ENCODE data around the gene CTTNBP2NL.
"Not testable (repeated sequence)": the region's sequence is repeated elsewhere in the genome, so short reads cannot be mapped to it uniquely, and the experiment has no call there.

Gene CTTNBP2NL

DNA sequence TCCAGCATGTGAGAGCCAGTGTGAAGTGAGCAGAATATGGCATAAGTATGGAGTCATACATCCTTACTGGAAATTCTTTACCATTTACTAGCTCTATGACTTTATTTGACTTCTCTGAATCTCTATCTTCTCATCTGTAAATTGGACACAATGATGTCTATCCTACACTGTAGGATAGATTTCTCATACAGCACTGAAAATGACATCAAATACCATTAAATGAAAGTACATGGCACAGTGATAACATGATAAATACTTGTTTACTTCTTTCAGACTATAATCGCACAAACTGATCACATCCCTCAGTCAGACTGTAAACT is 1.3 kb upstream of the CTTNBP2NL start:
- Mint-ChIP-seq H3K4me1 (ENCODE audit: low read depth) (peaks cover 47% of the 10 kb centered on the region), H3K4me3 (no peak overlapping the region), H3K27me3 (peaks cover 41% of the 10 kb centered on the region), H3K36me3 (ENCODE audit: low read depth) (peaks cover 9% of the 10 kb centered on the region), H3K27ac (peak overlapping the region; percentile 16), H3K9me3 (no peaks in the 10 kb centered on the region)
- no peak for DNase-seq

DNA sequence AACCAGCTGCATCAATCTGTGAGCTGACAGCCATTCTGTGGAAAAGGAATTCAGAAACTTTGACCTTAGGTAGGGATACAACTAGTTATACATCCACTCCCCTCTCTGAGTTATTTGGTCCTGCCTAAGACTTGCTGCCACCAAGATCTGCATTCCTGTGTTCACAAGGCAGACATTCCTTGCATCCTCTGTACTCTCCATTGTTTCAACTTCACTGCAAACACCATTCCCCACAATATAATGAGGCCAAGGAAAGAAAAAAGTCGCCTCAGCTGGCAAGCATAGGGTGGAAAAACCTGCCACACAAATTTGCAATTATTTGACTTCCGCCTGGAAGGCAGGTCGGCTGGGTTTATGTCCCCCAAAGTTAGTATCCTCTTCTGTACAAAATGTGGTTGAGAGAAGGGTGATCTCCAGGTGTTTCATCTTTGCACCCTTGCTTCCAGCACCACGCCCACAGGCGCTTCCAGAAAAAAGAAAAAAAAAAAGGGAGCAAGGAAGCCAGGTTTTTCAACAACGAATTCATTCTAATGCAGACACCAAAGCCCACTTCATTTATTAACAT is 676 bp upstream of the CTTNBP2NL start:
- DNase-seq, result no peak
- H3K4me1 Mint-ChIP-seq (ENCODE audit: low read depth), result peaks cover 42% of the 10 kb centered on the region
- peaks cover 37% of the 10 kb centered on the region for H3K27me3 Mint-ChIP-seq
- H3K27ac Mint-ChIP-seq, result peak overlapping the region; percentile 20
- no peaks in the 10 kb centered on the region for H3K9me3 Mint-ChIP-seq
- H3K4me3 Mint-ChIP-seq, result peak overlapping the region; percentile 91
- H3K36me3 Mint-ChIP-seq (ENCODE audit: low read depth), result peaks cover 9% of the 10 kb centered on the region

DNA sequence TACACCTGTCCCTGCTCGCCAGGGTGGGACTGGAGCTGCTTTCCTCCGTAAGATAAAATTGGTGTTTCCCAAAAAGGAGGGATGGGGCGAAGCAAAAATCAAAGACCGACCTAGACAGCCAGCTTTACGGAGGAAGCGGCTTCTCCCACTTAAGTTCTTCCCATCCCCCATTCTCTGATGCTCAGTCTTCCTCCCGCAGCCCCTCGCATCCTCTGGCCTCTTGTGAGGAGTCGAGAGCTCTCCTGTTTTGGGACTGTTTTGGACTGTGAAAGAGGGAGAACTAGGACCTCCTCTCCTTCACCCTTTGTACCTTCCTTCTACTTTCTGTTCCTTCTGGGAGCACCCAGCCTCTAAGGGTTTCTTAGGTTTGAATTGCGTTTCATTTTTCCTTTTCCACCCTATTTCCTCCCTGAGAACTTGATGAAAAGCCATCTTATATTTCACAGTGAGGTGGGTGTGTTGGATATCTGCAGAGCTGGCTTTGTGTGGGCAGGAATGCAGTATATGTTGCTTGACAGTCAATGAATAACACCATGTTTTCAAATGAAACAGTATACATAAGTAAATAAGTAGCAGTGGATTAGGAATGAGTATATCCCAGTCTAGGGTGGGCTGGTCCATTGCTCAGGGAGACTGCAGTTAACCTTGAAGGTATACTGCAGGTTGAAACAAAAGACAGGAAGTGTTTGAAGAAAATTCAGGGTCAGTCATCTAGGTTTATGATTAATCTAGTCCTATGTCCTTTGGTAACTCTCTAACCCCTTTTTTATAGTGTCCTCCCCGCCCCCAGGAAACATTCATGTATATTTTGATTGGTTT is 848 bp downstream of the CTTNBP2NL start:
- Mint-ChIP-seq H3K27ac (no peak overlapping the region), H3K36me3 (ENCODE audit: low read depth) (peaks cover 9% of the 10 kb centered on the region), H3K27me3 (peaks cover 34% of the 10 kb centered on the region), H3K4me3 (peak overlapping the region; percentile 91), H3K9me3 (no peaks in the 10 kb centered on the region), H3K4me1 (ENCODE audit: low read depth) (peaks cover 36% of the 10 kb centered on the region)
- no peak for DNase-seq

DNA sequence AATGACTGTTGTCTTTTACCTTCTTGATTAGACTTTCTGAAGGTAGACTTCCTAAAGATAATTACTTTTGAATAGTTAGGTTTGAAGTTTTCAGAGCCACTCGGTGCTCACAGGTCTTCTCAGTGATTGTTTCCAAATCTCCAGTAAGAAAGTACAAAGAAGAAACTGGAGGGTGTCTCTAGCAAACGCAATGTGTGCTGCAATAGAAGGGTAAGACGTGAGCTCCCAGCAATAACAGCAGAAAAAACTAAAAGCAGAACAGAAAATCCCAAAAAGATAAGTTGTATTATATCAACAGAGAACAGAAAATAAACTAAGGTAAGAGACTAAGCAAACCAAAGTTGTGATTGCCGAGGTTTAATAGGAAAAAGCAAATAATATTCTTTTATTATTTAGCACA is 1.8 kb downstream of the CTTNBP2NL start:
- peaks cover 9% of the 10 kb centered on the region for H3K36me3 Mint-ChIP-seq (ENCODE audit: low read depth)
- H3K27ac Mint-ChIP-seq, result no peak overlapping the region
- no peaks in the 10 kb centered on the region for H3K9me3 Mint-ChIP-seq
- H3K27me3 Mint-ChIP-seq, result peaks cover 28% of the 10 kb centered on the region
- no peak overlapping the region for H3K4me3 Mint-ChIP-seq
- peaks cover 42% of the 10 kb centered on the region for H3K4me1 Mint-ChIP-seq (ENCODE audit: low read depth)
- DNase-seq, result no peak

DNA sequence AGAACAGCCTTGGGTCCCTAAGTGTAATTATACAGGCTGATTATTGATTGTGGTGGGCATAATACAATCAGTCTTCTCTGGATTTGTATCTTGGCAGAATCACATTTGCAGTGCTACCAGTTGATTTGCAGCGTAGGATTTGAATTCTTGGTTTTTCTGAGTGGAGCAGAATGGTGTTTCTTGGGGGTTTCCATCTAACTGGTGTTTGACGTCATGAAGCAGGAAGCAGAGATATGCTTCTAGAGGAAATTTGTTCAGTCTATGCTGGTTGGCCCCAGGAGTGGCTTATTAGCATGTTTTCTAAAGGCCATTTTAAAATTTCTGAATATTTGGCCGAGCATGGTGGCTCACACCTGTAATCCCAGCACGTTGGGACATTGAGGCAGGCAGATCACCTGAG is 3.4 kb downstream of the CTTNBP2NL start:
- Mint-ChIP-seq H3K4me3 (no peak overlapping the region), H3K9me3 (no peaks in the 10 kb centered on the region), H3K4me1 (ENCODE audit: low read depth) (peaks cover 40% of the 10 kb centered on the region), H3K36me3 (ENCODE audit: low read depth) (peaks cover 9% of the 10 kb centered on the region), H3K27me3 (peaks cover 19% of the 10 kb centered on the region), H3K27ac (no peak overlapping the region)
- DNase-seq, result no peak

DNA sequence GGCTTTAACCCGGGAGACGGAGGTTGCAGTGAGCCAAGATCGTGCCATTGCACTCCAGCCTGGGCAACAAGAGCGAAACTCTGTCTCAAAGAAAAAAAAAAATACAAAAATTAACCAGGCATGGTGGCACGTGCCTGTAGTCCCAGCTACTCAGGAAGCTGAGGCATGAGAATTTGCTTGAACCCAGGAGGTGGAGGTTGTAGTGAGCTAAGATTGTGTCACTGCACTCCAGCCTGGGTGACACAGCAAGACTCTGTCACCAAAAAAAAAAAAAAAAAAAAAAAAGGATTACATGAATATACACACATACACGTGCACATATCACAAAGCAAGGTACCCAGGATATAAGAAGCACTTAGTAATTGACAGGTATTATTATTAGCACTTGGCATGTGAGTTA is 4.7 kb downstream of the CTTNBP2NL start:
- DNase-seq; H3K9me3 Mint-ChIP-seq; H3K27me3 Mint-ChIP-seq; H3K27ac Mint-ChIP-seq; H3K36me3 Mint-ChIP-seq (ENCODE audit: low read depth); H3K4me3 Mint-ChIP-seq: not testable (repeated sequence)
- H3K4me1 Mint-ChIP-seq (ENCODE audit: low read depth), result peaks cover 29% of the 10 kb centered on the region

DNA sequence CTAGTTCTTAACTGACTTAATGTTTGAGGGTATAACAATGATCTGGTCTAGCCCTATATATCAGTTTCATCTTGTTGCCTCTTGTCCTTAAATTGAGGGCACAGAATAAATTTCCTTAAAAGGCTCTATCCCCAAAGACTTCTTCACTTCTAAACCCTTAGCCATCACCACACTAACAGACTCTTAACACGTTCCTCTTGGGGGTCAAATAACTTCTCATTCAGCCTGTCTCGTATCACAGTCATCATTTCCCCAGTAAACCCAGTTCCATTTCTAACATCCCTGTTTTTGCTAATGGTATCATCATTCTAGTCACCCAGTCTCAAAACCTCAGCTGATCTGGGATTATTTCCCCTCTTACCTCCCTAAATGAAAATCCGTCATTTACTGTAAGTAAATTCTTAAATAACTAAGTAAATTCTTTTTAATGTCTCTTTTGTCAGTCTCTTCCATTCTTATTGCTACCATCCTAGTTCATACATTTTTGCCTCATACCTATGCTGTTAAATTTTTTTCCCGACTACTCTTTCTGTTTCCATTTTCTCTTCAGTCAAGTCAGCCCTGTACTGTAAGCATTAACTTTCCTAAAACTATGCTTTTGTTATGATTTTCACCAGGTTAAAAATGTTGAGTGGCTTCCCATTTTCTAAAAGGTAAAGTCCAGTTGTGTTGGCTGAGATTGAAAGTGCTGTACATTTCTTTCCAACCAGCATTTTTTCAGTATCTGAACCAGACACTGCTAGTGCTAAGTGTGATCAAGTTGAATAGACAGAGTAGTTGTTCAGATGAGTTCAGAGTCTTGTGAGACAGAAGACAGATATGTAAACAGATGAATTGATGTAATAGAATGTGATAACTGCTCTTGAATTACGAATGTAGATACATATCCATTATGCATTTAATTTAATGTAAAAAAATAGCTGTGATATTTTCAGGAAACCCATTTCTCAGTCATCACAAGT is 6.9 kb downstream of the CTTNBP2NL start:
- Mint-ChIP-seq H3K9me3 (no peaks in the 10 kb centered on the region), H3K27me3 (no peaks in the 10 kb centered on the region), H3K4me3 (no peak overlapping the region), H3K27ac (peak overlapping the region; percentile 79), H3K4me1 (ENCODE audit: low read depth) (peaks cover 14% of the 10 kb centered on the region), H3K36me3 (ENCODE audit: low read depth) (no peaks in the 10 kb centered on the region)
- no peak for DNase-seq

DNA sequence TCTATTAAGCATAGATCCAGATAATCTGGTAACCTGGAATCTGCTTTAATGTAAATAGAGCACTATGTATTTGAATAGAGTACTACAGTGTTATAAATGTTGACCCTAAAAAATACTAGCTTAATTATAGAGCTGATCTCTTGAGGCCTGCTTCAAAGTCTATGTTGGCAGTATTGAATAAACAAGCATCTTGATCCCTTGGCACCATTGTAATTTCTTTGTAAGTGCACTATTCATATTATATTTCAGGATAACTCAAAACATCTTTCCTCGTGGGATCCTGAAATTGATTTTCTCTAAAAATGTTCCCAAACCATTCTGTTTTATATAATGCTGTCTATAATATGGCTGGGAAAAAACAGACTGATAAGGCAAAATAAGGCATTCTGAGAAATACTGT is 10.8 kb downstream of the CTTNBP2NL start:
- DNase-seq, result no peak
- Mint-ChIP-seq H3K4me3 (no peak overlapping the region), H3K27me3 (no peaks in the 10 kb centered on the region), H3K4me1 (ENCODE audit: low read depth) (peaks cover 12% of the 10 kb centered on the region), H3K9me3 (no peaks in the 10 kb centered on the region), H3K36me3 (ENCODE audit: low read depth) (no peaks in the 10 kb centered on the region), H3K27ac (no peak overlapping the region)

DNA sequence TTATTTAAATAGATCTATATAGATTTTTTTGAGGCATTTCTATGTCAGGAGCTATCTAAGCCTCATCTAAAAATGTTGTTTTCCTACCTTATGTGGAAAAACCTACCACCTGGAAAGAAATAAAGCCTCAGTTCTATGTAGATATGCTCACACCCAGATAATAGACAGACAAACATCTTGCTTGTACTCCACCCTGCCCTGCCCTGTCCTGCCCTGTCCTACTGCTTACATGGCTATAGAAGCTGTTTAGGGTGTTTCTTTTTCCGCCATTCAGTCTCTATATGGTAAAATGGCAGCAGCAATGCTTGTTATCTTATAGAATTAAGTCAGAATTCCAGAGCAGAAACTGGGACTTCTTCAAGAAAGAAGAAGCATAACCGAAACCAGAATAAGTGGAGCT is 13.4 kb downstream of the CTTNBP2NL start:
- Mint-ChIP-seq H3K9me3 (no peaks in the 10 kb centered on the region), H3K4me3 (no peak overlapping the region), H3K27ac (no peak overlapping the region), H3K27me3 (no peaks in the 10 kb centered on the region), H3K36me3 (ENCODE audit: low read depth) (no peaks in the 10 kb centered on the region), H3K4me1 (ENCODE audit: low read depth) (peaks cover under 1% of the 10 kb centered on the region)
- DNase-seq, result no peak

DNA sequence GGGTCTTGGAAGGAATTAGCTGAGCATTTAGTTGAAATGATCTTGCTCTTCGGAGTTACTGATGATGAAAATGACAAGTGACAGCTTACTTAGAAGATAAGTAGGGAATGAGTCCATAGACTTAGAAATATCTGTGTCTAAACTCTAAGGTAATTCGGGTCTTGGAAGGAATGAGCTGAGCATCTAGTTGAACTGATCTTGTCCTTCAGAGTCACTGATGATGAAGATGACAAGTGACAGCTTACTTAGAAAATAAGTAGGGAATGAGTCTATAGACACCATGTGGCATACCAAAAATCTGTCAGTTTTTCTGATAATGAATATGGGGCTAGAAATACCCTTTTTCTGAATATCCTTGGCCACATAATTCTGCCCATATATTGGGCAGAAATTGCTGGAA is 14.7 kb downstream of the CTTNBP2NL start:
- Mint-ChIP-seq H3K27ac (no peak overlapping the region), H3K36me3 (ENCODE audit: low read depth) (no peaks in the 10 kb centered on the region), H3K4me1 (ENCODE audit: low read depth) (no peaks in the 10 kb centered on the region), H3K27me3 (no peaks in the 10 kb centered on the region), H3K4me3 (no peak overlapping the region), H3K9me3 (no peaks in the 10 kb centered on the region)
- no peak for DNase-seq

DNA sequence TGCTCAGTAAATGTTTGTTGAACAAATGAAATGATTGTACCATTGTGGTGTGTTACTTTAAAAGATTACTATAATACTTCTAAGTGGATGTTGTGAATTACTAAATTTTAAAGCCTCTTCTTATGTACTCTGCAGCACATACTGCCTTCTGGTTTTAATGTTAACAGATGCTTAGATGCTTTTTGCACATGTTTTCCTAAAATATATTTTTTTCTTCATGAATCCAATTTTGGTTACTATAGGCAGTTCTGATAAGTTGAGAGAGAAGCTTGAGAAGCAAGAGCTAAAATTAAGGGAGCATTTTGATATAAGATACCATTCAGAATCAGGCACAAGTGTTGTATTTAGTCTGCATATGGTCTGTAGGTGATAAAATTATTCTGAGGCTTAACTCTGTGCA is 21.3 kb downstream of the CTTNBP2NL start:
- Mint-ChIP-seq H3K27ac (no peak overlapping the region), H3K36me3 (ENCODE audit: low read depth) (no peaks in the 10 kb centered on the region), H3K9me3 (no peaks in the 10 kb centered on the region), H3K27me3 (peaks cover 3% of the 10 kb centered on the region), H3K4me1 (ENCODE audit: low read depth) (no peaks in the 10 kb centered on the region), H3K4me3 (no peak overlapping the region)
- DNase-seq, result no peak

DNA sequence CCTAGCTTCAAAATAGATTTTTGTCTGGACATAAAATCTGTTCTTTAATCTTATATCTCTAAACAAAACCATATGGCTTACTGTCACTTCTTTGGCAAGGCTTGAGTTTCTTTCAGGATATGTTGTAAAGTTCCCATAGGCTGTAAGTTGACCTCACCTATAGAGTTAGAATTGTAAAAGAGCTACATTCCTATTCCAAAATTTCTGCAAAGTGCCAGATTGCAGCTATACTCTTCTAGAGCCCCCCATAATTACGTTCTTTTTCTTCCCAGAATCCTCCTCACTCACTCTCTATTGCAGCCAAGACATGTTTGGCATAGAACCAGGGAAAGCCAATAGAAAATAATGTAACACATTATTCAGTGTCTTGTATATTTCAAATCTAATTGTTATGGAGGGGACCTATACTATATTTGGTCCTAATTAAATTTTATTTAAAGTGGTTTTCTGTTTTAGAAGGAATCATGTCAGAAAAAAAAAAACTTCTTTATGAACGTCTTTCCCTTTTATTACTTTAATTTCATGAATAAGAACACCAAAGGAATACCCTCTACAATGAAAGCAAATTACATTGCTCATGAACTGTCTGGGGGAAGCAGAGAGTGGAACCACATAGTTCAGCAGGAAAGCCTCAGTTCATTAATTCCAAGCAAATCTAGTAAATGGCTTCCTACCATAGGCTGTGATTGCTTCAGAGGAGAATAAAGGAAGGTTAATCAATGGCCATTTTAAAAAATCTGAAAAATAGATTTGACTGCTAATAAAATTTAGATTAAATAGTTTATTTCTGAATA is 22.3 kb downstream of the CTTNBP2NL start:
- DNase-seq, result no peak
- no peaks in the 10 kb centered on the region for H3K36me3 Mint-ChIP-seq (ENCODE audit: low read depth)

DNA sequence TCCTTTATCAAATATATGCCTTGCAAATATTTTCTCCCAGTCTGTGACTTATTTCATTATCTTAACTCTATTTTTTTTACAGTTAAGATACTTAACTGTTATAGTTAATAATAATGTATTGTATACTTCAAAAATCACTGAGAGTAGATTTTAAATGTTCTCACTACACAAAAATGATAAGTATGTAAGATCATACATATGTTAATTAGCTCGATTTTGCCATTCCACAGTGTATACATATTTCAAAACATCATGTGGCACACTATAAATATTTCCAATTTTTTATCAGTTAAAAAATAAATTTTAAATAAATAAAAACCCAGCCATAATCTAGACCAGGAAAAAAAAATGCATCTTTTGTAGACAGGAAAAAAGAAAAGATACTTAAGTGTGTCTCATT is 27.2 kb downstream of the CTTNBP2NL start:
- no peaks in the 10 kb centered on the region for H3K9me3 Mint-ChIP-seq
- no peak for DNase-seq
- no peak overlapping the region for H3K27ac Mint-ChIP-seq
- H3K27me3 Mint-ChIP-seq, result no peaks in the 10 kb centered on the region
- no peaks in the 10 kb centered on the region for H3K4me1 Mint-ChIP-seq (ENCODE audit: low read depth)
- H3K36me3 Mint-ChIP-seq (ENCODE audit: low read depth), result no peaks in the 10 kb centered on the region
- no peak overlapping the region for H3K4me3 Mint-ChIP-seq

More for the DNA sequence above, 22.3 kb downstream of the CTTNBP2NL start:
- Mint-ChIP-seq H3K27me3 (peaks cover 3% of the 10 kb centered on the region), H3K27ac (no peak overlapping the region), H3K4me3 (no peak overlapping the region), H3K9me3 (no peaks in the 10 kb centered on the region), H3K4me1 (ENCODE audit: low read depth) (no peaks in the 10 kb centered on the region)

DNA sequence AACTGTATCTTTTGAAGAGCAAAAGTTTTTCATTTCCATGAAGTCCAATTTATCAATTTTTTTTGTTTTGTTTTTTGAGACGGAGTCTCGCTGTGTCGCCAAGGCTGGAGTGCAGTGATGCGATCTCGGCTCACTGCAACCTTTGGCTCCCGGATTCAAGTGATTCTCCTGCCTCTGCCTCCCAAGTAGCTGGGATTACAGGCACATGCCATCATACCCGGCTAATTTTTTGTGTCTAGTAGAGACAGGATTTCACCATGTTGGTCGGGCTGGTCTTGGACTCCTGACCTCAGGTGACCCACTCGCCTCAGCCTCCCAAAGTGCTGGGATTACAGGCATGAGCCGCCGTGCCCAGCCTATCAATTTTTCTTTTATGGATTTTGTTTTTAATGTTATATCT is 27.7 kb downstream of the CTTNBP2NL start:
- H3K4me3 Mint-ChIP-seq; DNase-seq; H3K27ac Mint-ChIP-seq; H3K36me3 Mint-ChIP-seq (ENCODE audit: low read depth); H3K9me3 Mint-ChIP-seq; H3K4me1 Mint-ChIP-seq (ENCODE audit: low read depth); H3K27me3 Mint-ChIP-seq: not testable (repeated sequence)

Data from activated T-cell treated with anti-CD3 and anti-CD28 coated beads, Interleukin-2, amount 50 U/mL, for 24 hours (primary cell).